ENCODE results near the gene FBXW11. TPM values are rescaled to one million over a fixed set of nuclear protein-coding genes. Genes with fewer than 3 reads are reported as not detected.
A peak's percentile ranks its signal among the peaks of the same experiment; 100 is the strongest.

Gene FBXW11
- total and polyA plus RNA-seq, 2 donors from 2014 or later: 16.0 to 44.4 TPM

GRCh38 chr5:171851251-171851650 lies 155.2 kb downstream of the FBXW11 start:
- no peak overlapping the region for H3K27ac ChIP-seq (ENCODE audit: low read depth in 2 of 2, low read length in 2 of 2)
- H3K9ac ChIP-seq (ENCODE audit: low read length in 3 of 3): no peak overlapping the region
- no peak for TF ChIP-seq CTCF (IDR thresholded peaks at IDR 0.05; ENCODE audit: borderline replicate concordance, extremely low read depth, insufficient read depth)
- no peaks in the 10 kb centered on the region for H3K27me3 ChIP-seq (ENCODE audit: control insufficient read depth, insufficient read depth, low read length)
- H3K36me3 ChIP-seq (ENCODE audit: control insufficient read depth in 2 of 3, insufficient read depth in 3 of 3, low read length in 3 of 3): no peaks in the 10 kb centered on the region
- no peaks in the 10 kb centered on the region for H3K9me3 ChIP-seq (ENCODE audit: control insufficient read depth in 2 of 3, insufficient read depth in 1 of 3, low read length in 3 of 3)
- FAIRE-seq (no peak), DNase-seq (no peak)
- no peak overlapping the region for H3K4me3 ChIP-seq (ENCODE audit: low read length in 3 of 3)
- no peaks in the 10 kb centered on the region for H3K4me1 ChIP-seq (ENCODE audit: control insufficient read depth in 2 of 3, insufficient read depth in 2 of 3, low read depth in 1 of 3, low read length in 3 of 3)
- intact Hi-C loops (cut with DNase I): no loop called here

- Histone ChIP-seq H3K4me3 (ENCODE audit: low read length in 3 of 3) (no peak overlapping the region), H3K36me3 (ENCODE audit: control insufficient read depth in 2 of 3, insufficient read depth in 3 of 3, low read length in 3 of 3) (no peaks in the 10 kb centered on the region), H3K9ac (ENCODE audit: low read length in 3 of 3) (no peak overlapping the region), H3K4me1 (ENCODE audit: control insufficient read depth in 2 of 3, insufficient read depth in 2 of 3, low read depth in 1 of 3, low read length in 3 of 3) (no peaks in the 10 kb centered on the region), H3K9me3 (ENCODE audit: control insufficient read depth in 2 of 3, insufficient read depth in 1 of 3, low read length in 3 of 3) (no peaks in the 10 kb centered on the region), H3K27ac (ENCODE audit: low read depth in 2 of 2, low read length in 2 of 2) (no peak overlapping the region), H3K27me3 (ENCODE audit: control insufficient read depth, insufficient read depth, low read length) (no peaks in the 10 kb centered on the region)
- intact Hi-C loops (cut with DNase I): no loop called here
- FAIRE-seq (no peak), DNase-seq (peak in 2 of 5 donors; percentile 26 to 28)
- TF ChIP-seq CTCF (IDR thresholded peaks at IDR 0.05; ENCODE audit: borderline replicate concordance, extremely low read depth, insufficient read depth): no peak
Measured at GRCh38 chr5:171850324-171850947, 156.0 kb downstream of the FBXW11 start.

- Histone ChIP-seq H3K27me3 (ENCODE audit: control insufficient read depth, insufficient read depth, low read length) (no peaks in the 10 kb centered on the region), H3K36me3 (ENCODE audit: control insufficient read depth in 2 of 3, insufficient read depth in 3 of 3, low read length in 3 of 3) (no peaks in the 10 kb centered on the region), H3K4me3 (ENCODE audit: low read length in 3 of 3) (no peak overlapping the region), H3K9me3 (ENCODE audit: control insufficient read depth in 2 of 3, insufficient read depth in 1 of 3, low read length in 3 of 3) (no peaks in the 10 kb centered on the region), H3K27ac (ENCODE audit: low read depth in 2 of 2, low read length in 2 of 2) (no peak overlapping the region), H3K4me1 (ENCODE audit: control insufficient read depth in 2 of 3, insufficient read depth in 2 of 3, low read depth in 1 of 3, low read length in 3 of 3) (no peaks in the 10 kb centered on the region), H3K9ac (ENCODE audit: low read length in 3 of 3) (no peak overlapping the region)
- DNase-seq (no peak), FAIRE-seq (no peak)
- intact Hi-C loops (cut with DNase I): no loop called here
- no peak for TF ChIP-seq CTCF (IDR thresholded peaks at IDR 0.05; ENCODE audit: borderline replicate concordance, extremely low read depth, insufficient read depth)
Measured at GRCh38 chr5:171849585-171850323, 156.7 kb downstream of the FBXW11 start.
